OCI-LY3 (cell line): ENCODE measurements around the gene ZNF391.

Experiments used
- EZH2phosphoT487 ChIP-seq: fragments of 200-600 bp; shearing (Covaris generic); IDR thresholded peaks from 2 replicates; pipeline ENCODE4 v1.6.1; 2018; ENCODE audit warnings: antibody characterized with exemption, mixed run types, low read depth
- TF ChIP-seq, protein P1 (sequence below): fragments of 200-600, 300-600 bp; sonication (generic); IDR thresholded peaks from 2 replicates; pipeline ENCODE4 v1.5.1; 2014; ENCODE audit warnings: antibody characterized with exemption, low read length, low read depth

DNA sequence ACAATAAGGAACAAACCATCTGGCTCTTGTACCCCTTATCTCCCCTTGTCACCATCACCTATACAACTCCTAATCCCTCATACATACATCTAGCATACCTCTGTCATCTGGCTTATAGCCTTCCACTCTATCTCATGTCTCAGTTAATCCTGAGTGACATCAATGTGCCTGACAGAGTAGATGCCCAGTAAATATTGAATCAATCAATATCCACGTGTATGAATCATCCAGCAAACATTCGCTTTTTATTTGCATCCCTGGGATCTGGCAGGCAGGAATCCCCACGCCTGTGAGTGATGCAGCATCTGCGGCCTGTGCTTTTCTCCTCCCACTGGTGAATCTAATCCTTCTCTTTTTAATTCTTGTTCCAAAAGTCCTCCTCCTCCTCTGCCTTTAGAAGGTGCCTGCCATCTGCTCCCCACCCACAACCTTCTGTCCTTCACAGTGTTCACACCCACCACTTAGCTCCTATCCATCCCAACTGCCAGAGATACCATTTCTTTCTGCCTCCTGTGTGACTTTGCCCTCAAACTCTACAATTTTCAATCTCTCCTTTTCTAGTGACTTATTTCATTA, 37.6 kb downstream of the ZNF391 start:
- TF ChIP-seq, protein P1, sequence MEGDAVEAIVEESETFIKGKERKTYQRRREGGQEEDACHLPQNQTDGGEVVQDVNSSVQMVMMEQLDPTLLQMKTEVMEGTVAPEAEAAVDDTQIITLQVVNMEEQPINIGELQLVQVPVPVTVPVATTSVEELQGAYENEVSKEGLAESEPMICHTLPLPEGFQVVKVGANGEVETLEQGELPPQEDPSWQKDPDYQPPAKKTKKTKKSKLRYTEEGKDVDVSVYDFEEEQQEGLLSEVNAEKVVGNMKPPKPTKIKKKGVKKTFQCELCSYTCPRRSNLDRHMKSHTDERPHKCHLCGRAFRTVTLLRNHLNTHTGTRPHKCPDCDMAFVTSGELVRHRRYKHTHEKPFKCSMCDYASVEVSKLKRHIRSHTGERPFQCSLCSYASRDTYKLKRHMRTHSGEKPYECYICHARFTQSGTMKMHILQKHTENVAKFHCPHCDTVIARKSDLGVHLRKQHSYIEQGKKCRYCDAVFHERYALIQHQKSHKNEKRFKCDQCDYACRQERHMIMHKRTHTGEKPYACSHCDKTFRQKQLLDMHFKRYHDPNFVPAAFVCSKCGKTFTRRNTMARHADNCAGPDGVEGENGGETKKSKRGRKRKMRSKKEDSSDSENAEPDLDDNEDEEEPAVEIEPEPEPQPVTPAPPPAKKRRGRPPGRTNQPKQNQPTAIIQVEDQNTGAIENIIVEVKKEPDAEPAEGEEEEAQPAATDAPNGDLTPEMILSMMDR = no peak
- TF ChIP-seq EZH2phosphoT487 = no peak
